Stimulated activated CD4-positive, alpha-beta T cell treated with anti-CD3 and anti-CD28 coated beads, Interleukin-12 subunit alpha, Interleukin-12 subunit beta, amount 100 ng/mL, for 24 hours (primary cell): ENCODE data around the gene EXOC4.
"Not testable (repeated sequence)": the region's sequence is repeated elsewhere in the genome, so short reads cannot be mapped to it uniquely, and the experiment has no call there.

Source experiments
- DNase-seq, 2 experiments: peaks; one replicate each; pipeline ENCODE4 v3.0.0-alpha.2; 2020; ENCODE audit warnings: low read depth in 2 of 2

Gene EXOC4

GRCh38 chr7:133980804-133981203 lies 727.9 kb downstream of the EXOC4 start:
- DNase-seq: no peak

DNA sequence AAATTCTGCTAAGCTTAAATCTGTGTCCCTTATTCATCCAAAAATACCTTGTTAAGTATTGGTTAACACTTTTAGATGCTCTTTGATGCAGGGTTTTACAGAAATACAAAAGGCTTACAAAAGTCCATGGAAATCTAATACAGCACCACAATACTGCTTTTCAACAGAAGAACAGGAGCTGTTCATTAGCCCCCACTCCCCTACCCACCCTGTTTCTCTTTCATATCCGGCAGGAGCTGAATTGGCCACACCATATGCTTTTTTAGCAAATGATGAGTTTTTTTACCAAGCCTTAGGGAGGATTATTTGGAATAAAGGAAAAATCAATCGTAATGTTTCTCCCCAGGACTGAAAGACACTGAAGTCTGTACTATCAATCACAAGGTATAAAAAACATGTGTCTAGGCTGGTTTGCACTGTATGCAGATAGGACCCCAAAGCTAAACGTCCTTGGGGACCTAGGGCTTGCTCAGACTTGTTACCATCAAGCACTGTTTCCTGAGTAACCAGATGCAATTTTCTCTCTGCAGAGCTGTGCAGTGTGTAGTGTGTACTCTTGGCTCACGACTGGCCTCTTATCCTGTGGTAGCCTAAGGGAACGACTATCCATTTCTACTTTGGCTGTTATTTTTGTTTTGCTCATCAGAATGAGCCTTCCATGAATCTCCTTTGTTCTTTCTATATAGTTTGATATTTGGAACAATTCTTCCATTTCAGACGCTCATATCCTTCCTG lies 731.0 kb downstream of the EXOC4 start:
- no peak for DNase-seq

- DNase-seq: no peak
Observed at GRCh38 chr7:133985300-133985699, 732.4 kb downstream of the EXOC4 start.

GRCh38 chr7:133987582-133987981 lies 734.7 kb downstream of the EXOC4 start:
- DNase-seq: no peak

DNA sequence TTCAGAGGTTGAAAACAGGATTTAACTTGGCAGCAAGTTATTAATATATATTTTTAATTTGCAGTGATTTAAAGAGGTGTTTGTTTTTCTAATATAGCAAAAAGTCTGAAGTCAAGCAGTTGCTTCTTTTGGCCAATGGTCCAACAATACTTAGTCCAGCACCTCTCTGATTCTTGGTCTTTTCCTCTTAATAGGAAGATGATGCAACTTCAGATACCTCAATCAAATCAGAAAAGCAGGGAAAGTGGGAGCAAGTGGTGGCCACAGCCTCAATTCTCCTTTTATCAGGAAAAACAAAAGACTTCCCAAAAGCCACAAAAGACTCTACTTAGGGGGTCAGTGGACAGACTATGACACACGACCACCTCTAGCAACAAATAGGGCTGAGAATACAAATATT lies 740.7 kb downstream of the EXOC4 start:
- DNase-seq: no peak

DNA sequence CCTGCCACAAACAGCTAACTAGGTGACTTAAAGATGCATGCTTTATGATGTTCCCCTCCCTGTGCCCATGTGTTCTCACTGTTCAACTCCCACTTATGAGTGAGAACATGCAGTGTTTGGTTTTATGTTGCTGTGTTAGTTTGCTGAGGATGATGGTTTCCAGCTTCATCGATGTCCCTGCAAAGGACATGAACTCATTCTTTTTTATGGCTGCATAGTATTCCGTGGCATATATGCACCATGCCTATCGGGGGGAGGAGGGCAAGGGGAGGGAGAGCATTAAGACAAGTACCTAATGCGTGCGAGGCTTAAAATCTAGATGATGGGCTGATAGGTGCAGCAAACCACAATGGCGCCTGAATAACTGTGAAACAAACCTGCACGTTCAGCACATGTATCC lies 741.2 kb downstream of the EXOC4 start:
- not testable (repeated sequence) for DNase-seq

DNA sequence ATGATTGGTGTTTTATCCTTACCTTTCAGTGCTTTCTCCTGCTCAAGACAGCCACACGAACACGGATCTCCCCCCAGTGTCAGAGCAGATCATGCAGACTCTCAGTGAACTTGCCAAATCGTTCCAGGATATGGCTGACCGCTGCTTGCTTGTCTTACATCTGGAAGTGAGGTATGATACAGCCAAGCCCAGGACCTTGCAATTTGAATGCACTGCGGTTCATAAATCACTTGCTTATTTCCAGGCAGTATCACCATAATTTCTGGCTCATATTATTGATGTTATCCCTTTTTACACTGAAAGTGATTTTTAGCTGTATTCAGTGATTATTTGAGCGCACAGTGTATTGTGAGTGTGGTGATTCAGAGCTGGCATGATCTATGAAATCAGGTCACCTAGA lies 744.6 kb downstream of the EXOC4 start:
- DNase-seq: no peak

DNA sequence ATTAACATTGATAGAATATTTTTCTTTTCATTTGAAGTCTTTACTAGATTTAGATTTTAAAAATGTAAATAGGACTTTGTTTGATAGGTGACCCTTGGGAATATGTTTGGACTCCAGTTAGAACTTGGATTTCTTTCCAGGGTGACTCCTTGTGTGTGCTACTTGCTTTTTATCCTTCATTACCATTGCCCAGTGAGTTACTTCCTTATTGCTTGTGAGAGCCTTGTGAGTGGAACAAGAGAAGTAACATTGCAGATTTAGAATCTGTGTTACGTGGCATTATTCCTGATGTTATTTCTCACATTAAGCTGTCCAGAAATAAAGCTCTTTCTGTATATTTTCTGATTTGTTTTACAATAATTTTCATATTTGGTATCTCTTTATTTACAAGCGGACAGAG lies 746.3 kb downstream of the EXOC4 start:
- no peak for DNase-seq

DNA sequence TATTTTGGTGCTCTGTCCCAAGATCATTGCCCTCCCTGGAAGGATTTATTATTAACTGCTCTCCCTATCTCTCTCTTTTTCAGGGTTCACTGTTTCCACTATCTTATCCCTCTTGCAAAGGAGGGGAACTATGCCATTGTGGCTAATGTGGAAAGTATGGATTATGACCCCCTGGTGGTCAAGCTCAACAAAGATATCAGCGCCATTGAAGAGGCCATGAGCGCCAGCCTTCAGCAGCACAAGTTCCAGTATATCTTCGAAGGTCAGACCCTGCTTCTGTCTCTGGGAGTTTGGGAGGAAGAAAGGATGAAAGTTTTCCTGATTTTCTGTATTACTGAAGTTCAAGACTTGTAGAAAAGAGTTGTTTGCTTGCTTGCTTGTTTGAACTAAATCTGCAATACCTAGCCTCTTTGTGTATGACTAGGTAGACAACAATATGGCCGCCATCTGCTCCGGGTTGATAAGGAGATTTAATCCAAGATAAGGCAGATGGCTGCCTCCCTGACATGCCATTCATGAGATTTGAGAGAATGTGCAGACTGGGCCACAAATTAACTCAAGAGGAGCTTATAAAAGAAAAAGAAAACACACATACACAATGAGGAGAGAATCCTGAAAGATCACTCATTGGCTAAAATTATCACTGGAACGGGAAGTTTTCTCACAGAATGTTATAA lies 752.1 kb downstream of the EXOC4 start:
- no peak for DNase-seq

DNA sequence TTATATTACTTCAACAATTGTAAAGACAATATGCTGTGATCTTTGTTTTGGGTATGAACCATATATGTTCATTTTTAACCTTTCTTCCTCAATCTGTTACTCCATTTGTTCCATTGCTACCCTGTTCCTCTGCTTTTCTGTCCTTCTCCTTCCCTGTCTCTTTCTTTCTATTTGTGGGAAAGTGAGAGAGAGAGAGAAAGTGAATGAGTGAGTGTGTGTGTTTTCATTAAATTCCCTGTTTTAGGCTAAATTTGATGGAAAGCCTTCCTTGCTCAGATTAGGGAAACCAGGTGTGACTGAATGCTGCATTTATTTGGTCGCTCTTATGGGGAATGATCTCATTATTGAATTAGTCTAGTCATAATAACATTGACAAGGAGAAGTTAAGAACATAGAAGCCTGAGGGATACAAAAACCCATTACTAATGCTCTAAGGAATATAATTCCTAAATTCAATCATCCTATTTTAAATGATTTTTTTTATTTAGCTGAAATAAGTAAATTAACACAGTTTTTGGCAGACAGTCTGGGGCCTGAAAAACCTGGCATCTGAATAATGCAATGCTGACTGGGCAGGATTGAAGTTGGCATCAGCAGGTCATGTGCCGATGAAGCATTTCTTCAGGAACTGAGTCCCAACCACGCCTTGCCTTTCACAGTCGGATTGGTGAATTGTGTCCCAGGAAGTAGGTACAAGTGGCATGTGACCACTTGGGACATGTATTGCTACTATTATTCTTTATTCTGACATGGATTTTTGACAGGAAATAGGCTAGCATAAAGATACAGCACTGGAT lies 756.6 kb downstream of the EXOC4 start:
- no peak for DNase-seq

GRCh38 chr7:134013249-134013648 lies 760.4 kb downstream of the EXOC4 start:
- DNase-seq: no peak

DNA sequence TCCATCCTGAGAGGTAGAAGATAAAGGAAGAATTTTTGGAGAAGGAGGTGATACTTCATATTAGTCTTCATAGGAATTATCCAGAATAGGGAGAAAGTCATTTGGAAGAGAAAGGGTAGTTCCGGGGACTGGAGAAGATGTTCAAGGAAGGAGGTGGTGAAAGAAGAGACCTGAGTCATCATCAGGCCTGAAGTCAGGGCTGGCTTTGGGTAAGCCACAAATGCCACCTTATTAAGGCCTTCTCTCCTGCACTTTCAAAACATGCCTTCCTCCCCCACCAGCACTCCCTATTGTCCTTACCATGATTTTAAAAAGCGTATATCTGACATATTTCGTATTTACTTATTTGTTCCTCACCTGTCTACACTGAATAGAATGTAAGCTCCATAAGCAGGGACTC lies 762.1 kb downstream of the EXOC4 start:
- no peak for DNase-seq

DNA sequence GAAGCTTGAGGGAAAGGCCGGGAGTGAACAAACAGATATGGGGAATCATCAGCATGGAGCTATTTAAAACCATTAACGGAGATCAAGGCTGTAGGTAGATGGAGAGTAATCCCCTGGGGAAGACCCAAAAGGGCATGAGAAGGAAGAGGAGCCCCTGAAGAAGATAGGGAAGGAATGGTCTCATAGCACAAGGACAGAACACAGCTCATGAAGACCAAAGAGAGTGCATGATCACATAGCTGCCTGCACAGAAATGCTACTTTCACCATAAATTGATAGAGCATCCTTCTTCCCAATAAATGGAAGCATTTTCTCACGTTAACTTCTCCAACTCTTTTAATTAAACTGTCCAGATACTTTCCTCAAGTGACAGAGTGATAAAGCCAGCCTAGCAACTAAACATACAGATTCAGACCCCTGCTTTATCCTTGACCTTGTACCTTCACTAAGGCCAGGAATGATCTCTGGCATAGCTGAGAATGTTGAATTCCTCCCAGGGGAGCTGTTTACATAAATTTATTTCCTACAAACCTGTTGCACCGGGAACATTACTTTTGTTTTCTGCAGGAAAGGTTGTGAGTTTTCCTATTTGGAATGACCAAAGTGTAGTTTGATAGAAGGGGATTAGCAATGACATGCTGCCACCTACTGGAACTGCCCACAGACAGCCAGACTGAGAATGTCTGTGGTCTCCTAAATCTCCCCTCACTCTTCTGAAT lies 763.5 kb downstream of the EXOC4 start:
- DNase-seq: no peak

DNA sequence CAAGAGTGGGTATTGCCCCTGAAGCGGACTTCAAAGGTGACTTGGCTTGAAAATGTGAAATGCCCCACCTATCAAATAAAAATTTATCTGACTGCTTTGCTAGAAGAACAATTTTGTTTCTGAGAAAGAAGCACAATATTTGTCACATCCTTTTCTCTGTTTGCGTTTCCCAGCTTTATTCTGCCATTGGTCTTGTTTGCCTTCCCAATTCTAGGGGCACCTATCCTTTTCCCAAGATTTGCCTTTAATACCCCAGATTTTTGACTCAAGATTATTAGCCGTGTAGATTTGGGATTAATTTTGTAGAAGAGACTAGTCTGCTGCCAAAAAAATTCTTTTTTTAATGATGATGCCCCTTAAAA lies 764.0 kb downstream of the EXOC4 start:
- no peak for DNase-seq

GRCh38 chr7:134018306-134018705 lies 765.4 kb downstream of the EXOC4 start:
- DNase-seq: no peak

DNA sequence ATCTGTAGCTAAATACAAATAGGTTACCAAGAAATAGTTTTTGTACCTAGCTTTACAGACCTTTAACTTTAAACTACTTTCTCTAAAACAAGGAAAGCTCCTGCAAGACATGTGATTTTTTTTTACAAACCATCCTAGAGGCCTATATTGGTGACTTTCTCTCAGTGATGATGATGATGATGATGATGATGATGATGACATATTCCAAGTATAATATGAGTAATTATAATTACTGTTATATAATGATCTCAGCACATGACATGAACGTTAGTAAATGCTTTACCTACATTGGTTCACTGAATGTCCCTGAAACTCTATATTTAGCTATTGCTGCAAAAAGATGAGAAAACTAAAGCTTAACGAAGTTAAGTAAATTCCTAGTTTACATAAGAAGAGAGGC lies 766.4 kb downstream of the EXOC4 start:
- no peak for DNase-seq

DNA sequence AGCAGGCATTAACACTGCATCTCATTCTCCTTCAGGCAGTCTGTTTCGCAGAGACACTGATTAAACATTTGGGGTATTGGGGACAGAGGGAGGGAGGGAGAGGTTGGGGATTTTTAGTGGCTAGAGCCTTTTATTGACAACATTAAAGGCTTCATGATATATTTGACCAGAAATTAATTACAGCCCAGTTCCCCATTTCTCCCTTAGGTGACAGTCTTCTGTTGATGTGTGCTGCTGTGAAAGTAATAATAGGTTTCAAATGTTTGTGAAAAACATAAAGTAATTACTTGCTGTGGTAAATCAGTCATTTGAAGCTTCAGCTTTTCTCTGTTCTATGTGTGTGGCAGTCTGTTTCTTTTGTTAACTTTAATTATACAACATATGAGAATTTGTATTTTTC lies 769.0 kb downstream of the EXOC4 start:
- no peak for DNase-seq

DNA sequence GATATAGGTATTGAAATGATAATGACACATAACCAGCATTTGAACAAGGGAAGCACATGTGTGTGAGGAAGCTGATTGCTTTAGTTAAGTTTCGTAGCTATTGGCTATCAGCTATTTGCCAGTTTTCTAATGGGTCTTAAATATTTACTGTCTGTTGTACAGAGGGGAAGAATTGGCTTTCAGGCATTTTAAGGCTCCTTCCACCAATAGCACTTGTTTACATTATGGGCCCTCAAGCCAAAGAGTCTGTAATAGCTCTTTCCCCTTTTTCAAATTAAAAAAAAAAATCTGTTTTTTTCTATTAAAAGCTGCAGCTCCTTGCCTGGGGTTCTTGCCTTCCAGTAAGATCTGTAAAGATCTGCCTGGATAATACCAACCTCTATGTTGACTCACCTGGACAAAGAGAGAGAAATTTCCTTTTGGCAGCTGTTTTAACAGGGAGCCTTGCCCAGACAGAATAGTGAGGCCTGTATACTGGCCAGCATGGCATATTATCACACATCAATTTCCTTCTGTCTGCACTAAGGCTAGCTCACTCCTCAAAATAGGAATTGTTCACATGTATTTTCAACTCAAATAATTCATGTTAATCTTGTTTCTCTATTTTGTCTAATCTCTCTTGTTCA lies 769.5 kb downstream of the EXOC4 start:
- no peak for DNase-seq

DNA sequence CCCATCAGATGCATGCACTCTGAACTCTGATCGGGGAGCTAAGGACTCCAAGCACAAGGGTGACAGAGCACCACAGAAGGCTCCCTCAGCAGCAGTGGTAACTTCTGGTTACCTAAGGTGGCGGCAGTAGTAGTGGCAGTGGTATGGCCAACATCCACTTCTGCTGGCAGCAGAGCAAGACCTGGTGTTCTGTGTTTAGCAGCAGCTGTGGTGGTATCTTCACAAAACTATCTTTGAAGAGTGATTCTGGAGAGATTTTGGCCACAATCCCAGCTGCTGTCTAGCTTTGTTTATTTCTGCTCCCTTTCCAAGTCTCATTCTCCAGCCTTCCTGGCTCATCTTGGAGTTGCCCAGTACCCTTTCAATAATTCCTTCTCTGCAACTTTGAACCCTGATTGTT lies 771.9 kb downstream of the EXOC4 start:
- no peak for DNase-seq

- no peak for DNase-seq
Observed at GRCh38 chr7:134028853-134029252, 776.0 kb downstream of the EXOC4 start.

- DNase-seq: no peak
Observed at GRCh38 chr7:134029743-134030142, 776.9 kb downstream of the EXOC4 start.

DNA sequence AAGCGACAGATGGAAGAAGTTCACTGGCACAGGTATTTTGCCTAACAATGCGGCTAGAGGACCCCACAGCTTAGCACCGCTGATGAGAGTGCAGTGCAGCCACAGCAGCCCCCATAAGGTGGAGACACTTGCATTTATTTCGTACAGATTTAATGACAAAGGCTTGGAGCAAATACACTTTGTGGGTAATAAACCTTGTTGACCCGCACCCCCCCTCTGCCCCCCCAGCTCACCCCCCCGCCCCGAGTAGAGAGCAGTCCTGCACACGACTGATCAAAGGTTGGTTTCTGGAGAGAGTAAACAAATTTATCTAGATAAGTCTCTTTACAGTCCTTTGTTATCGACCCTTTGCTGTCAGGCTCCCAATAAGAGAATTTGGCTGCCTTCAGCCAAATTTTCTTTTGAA lies 777.6 kb downstream of the EXOC4 start:
- DNase-seq: no peak
